Smooth muscle cell (in vitro differentiated cells): Measurements from ENCODE around the gene LRRC8B. TPM values are rescaled to one million over a fixed set of nuclear protein-coding genes. Genes with fewer than 3 reads are reported as not detected.

Experiments
- polyA plus RNA-seq: library from polyadenylated mRNA; unstranded; fragments of >200 nt; fragmentation: Nextera tagmentation; extraction: Ambion mirVana; gene quantifications from 2 replicates; pipeline ENCODE4 v1.2.1, GENCODE V29; 2016
- total RNA-seq: library from RNA; depleted of rRNA; stranded (reverse); fragments of >200 nt; gene quantifications from 2 replicates; pipeline ENCODE4 v1.2.3, GENCODE V29; 2014

The LRRC8B gene
- total and polyA plus RNA-seq, 2 experiments from 2014 or later = 1.5 to 4.6 TPM

Other genes starting within 250 kb of the LRRC8B start
- gene GBP6, start 160.8 kb upstream of the LRRC8B start, total RNA-seq = not detected in 2 replicates
- not detected in 2 replicates for gene GBP6, start 160.8 kb upstream of the LRRC8B start, polyA plus RNA-seq
- 4.9 and 7.2 TPM in 2 replicates for gene LRRC8C, start 108.3 kb downstream of the LRRC8B start, total RNA-seq
- 2.2 and 2.6 TPM in 2 replicates for gene LRRC8C, start 108.3 kb downstream of the LRRC8B start, polyA plus RNA-seq